Endothelial cell of umbilical vein (primary cell): Measurements from ENCODE around the gene MB21D2. TPM values are rescaled to one million over a fixed set of nuclear protein-coding genes. Genes with fewer than 3 reads are reported as not detected.
A peak's percentile ranks its signal among the peaks of the same experiment; 100 is the strongest.

Source experiments
- BruUV-seq: library from RNA; stranded (reverse); fragments of 400-500 nt; replicated peaks from 2 replicates; lab custom pipeline; 2021; lab: Mats Ljungman, UMichigan
- CTCF ChIA-PET: fragments of 300-600, 350-600 bp; sonication (Branson Sonifier 250); formaldehyde crosslinking; loops from one replicate; lab custom pipeline; 2021; ENCODE audit warnings: antibody characterized with exemption, inconsistent platforms; lab: Charles Lee
- POLR2A ChIA-PET: fragments of 300-600, 350-600 bp; sonication (Branson Sonifier 250); formaldehyde crosslinking; loops from one replicate; lab custom pipeline; 2021; ENCODE audit warnings: antibody characterized with exemption, inconsistent platforms; lab: Charles Lee
- DNase-seq: peaks from one replicate; pipeline ENCODE4 v3.0.0-alpha.2; 2011; ENCODE audit warnings: low read depth, low spot score
- FAIRE-seq: peaks from 2 replicates; lab custom pipeline; 2011; peaks lifted over from hg19 to GRCh38; lab: Jason Lieb, UNC
- H2AFZ ChIP-seq: 2 replicates; pipeline ENCODE4 v1.6.0; 2012; ENCODE audit warnings: low read depth, low read length, control low read depth, inconsistent platforms
- H3K27ac ChIP-seq: 2 replicates; pipeline ENCODE4 v1.5.1; 2011; ENCODE audit warnings: low read depth, mild to moderate bottlenecking, control low read depth, low read length, moderate library complexity; ENCODE audit not compliant: insufficient read depth
- H3K27me3 ChIP-seq, 2 experiments: 2 replicates each; pipeline versions ENCODE4 v1.6.0 to v1.6.1; 2011; ENCODE audit warnings: low read length in 2 of 2, mixed read lengths in 1 of 2; ENCODE audit not compliant: control insufficient read depth in 2 of 2, insufficient read depth in 2 of 2
- H3K36me3 ChIP-seq, 2 experiments: 2 replicates in 1 of 2; 3 replicates in 1 of 2; pipeline ENCODE4 v1.5.1; 2011; ENCODE audit warnings: low read length in 2 of 2, mild to moderate bottlenecking in 1 of 2, moderate library complexity in 1 of 2; ENCODE audit not compliant: control insufficient read depth in 2 of 2, insufficient read depth in 2 of 2; ENCODE audit errors: extremely low read depth in 1 of 2
- H3K4me1 ChIP-seq: 3 replicates; pipeline ENCODE4 v1.5.1; 2011; ENCODE audit warnings: mild to moderate bottlenecking, low read length; ENCODE audit not compliant: control insufficient read depth, insufficient read depth; ENCODE audit errors: extremely low read depth
- H3K4me2 ChIP-seq: 2 replicates; pipeline ENCODE4 v1.6.1; 2011; ENCODE audit warnings: low read length, control low read depth, mixed read lengths; ENCODE audit not compliant: insufficient read depth
- H3K4me3 ChIP-seq, 3 experiments: fragments of 200-600 bp in 1 of 3; sonication (generic), shearing (Covaris generic) in 1 of 3; replicated peaks in 1 of 3; 2 replicates each; pipeline ENCODE4 v1.5.1; 2011 to 2016; ENCODE audit warnings: control low read depth in 3 of 3, low read length in 3 of 3, mild to moderate bottlenecking in 2 of 3, inconsistent platforms in 1 of 3, low read depth in 1 of 3, moderate library complexity in 1 of 3; ENCODE audit not compliant: insufficient read depth in 1 of 3
- H3K79me2 ChIP-seq: 2 replicates; pipeline ENCODE4 v1.6.0; 2012; ENCODE audit warnings: low read length, inconsistent platforms; ENCODE audit not compliant: control insufficient read depth, insufficient read depth
- H3K9ac ChIP-seq: replicated peaks from 2 replicates; pipeline ENCODE3; 2011; ENCODE audit warnings: low read length, control low read depth; ENCODE audit not compliant: insufficient read depth; ENCODE audit errors: extremely low read depth
- H3K9me1 ChIP-seq: replicated peaks from 3 replicates; pipeline ENCODE4 v1.6.0; 2011; ENCODE audit warnings: mild to moderate bottlenecking, low read length; ENCODE audit not compliant: control insufficient read depth, insufficient read depth; ENCODE audit errors: extremely low read depth
- H3K9me3 ChIP-seq: replicated peaks from 2 replicates; pipeline ENCODE4 v1.5.1; 2012; ENCODE audit warnings: low read length, inconsistent platforms; ENCODE audit not compliant: control insufficient read depth, insufficient read depth
- H4K20me1 ChIP-seq: replicated peaks from 2 replicates; pipeline ENCODE3; 2011; ENCODE audit warnings: mild to moderate bottlenecking, low read length; ENCODE audit not compliant: control insufficient read depth, insufficient read depth; ENCODE audit errors: extremely low read depth
- EZH2 ChIP-seq: IDR thresholded peaks from 2 replicates; pipeline ENCODE4 v1.6.1; 2012; ENCODE audit warnings: borderline replicate concordance, low read depth, mild to moderate bottlenecking, moderate library complexity, low read length, inconsistent platforms; ENCODE audit not compliant: severe bottlenecking
- FOS ChIP-seq: IDR thresholded peaks from 2 replicates; pipeline ENCODE4 v1.6.1; 2011; ENCODE audit warnings: mild to moderate bottlenecking, low read length, moderate library complexity, borderline replicate concordance; ENCODE audit not compliant: insufficient read depth
- GATA2 ChIP-seq: IDR thresholded peaks from 2 replicates; pipeline ENCODE4 v1.7.0; 2011; ENCODE audit warnings: low read depth, mild to moderate bottlenecking, moderate library complexity, mixed read lengths, low read length; ENCODE audit not compliant: insufficient read length, insufficient read depth
- JUN ChIP-seq: IDR thresholded peaks from 2 replicates; pipeline ENCODE4 v1.6.1; 2011; ENCODE audit warnings: borderline replicate concordance, low read depth; ENCODE audit not compliant: insufficient read length, insufficient read depth
- MYC ChIP-seq: IDR thresholded peaks from one replicate; pipeline ENCODE4 v1.6.1; 2011; ENCODE audit warnings: mild to moderate bottlenecking, low read depth, low read length
- POLR2A ChIP-seq: IDR thresholded peaks from 2 replicates; pipeline ENCODE4 v1.6.1; 2012; ENCODE audit warnings: low read depth, mild to moderate bottlenecking, control low read depth, low read length
- POLR2AphosphoS5 ChIP-seq: IDR thresholded peaks from 2 replicates; pipeline ENCODE4 v1.6.1; 2012; ENCODE audit warnings: low read depth, mild to moderate bottlenecking, control low read depth, low read length, moderate library complexity; ENCODE audit not compliant: insufficient read depth
- dilution Hi-C: fragments of 300-500 bp; cut with MboI; formaldehyde crosslinking; loops from one replicate; pipeline ENCODE4 v1.15.0; 2019; ENCODE audit warnings: low sequenced_read_pairs; ENCODE audit not compliant: extremely low pct_ligation_motif_present
- intact Hi-C: fragments of 100-400 bp; cut with micrococcal nuclease; formaldehyde crosslinking; loops from one replicate; pipeline ENCODE4 v1.10.0; 2022
- polyA plus RNA-seq, 4 experiments: library from polyadenylated mRNA; depleted of rRNA in 3 of 4; stranded (reverse) in 3 of 4; unstranded in 1 of 4; fragments of >200 nt; gene quantifications; 2 replicates each; pipeline versions ENCODE4 v1.2.1 to v1.2.3, GENCODE V29; 2011 to 2012; ENCODE audit warnings: missing spikeins in 1 of 4
- total RNA-seq: library from RNA; stranded (reverse); gene quantifications from 2 replicates; pipeline ENCODE4 v1.2.3, GENCODE V29; 2021
- TF ChIP-seq, protein P1 (sequence below): IDR thresholded peaks from 2 replicates; pipeline ENCODE4 v1.6.1; 2011; ENCODE audit not compliant: insufficient read depth, insufficient read length
- TF ChIP-seq, protein P2 (sequence below), 2 donors: IDR thresholded peaks; 1 replicate in 1 of 2; 2 replicates in 1 of 2; pipeline ENCODE4 v1.5.1; 2011; ENCODE audit warnings: low read length in 2 of 2, mild to moderate bottlenecking in 2 of 2, moderate library complexity in 2 of 2, control low read depth in 1 of 2, inconsistent platforms in 1 of 2, low read depth in 1 of 2; ENCODE audit not compliant: insufficient read depth in 1 of 2; ENCODE audit errors: extremely low read depth in 1 of 2

The MB21D2 gene
- total and polyA plus RNA-seq, 2 donors (not counting 3 experiments of a cell fraction or from before 2014, with no cell fraction given) = 6.7 to 7.4 TPM

DNA sequence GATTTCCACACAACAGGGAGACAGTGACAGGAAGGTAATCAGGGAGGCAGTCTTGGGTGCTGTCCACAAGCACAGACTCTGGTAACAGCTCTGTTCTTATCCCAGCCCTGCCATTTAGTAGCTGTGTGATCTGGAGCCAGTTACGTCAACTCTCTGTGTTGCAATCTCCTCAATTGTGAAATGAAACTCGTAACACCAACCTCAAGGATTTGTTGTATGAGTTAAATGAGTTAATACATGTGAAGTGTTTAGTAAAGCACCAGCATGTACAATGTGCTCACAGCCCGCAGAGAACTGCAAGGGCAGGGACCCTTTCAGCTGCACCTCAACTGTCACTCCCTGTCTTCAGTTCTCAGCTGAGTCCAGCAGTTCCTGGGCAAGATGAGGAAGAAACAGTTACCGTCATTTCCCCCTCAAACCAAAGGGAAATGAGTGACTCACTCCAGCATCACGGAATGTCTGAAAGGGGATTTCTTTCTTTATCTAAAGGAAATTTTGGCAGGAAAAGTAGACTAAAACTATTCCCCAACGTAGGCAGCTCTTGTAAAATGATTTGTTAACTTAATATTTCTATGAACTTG lies 39.9 kb upstream of the MB21D2 start:
- Histone ChIP-seq H3K36me3 (no peaks in the 10 kb centered on the region), H3K27ac (peak overlapping the region; percentile 92), H3K4me1 (peaks cover 21% of the 10 kb centered on the region), H2AFZ (peak overlapping the region; percentile 19), H3K9me3 (no peaks in the 10 kb centered on the region), H4K20me1 (no peaks in the 10 kb centered on the region), H3K4me3 (peak overlapping the region in 1 of 3 experiments; percentile 24), H3K79me2 (no peaks in the 10 kb centered on the region), H3K4me2 (peak overlapping the region; percentile 86), H3K9me1 (no peaks in the 10 kb centered on the region), H3K9ac (peak overlapping the region; percentile 77), H3K27me3 (no peaks in the 10 kb centered on the region)
- peak; percentile 90 for DNase-seq
- dilution Hi-C loops = no loop called here
- intact Hi-C loops = loop anchor here (1.0 to 5.0 kb wide), 4 partner anchors 39 to 900 kb away; no protein-coding TSS in a partner anchor
- no TSS peak for BruUV-seq
- POLR2A ChIA-PET = no interaction called here
- TF ChIP-seq, protein P1, sequence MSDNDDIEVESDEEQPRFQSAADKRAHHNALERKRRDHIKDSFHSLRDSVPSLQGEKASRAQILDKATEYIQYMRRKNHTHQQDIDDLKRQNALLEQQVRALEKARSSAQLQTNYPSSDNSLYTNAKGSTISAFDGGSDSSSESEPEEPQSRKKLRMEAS = no peak
- TF ChIP-seq FOS (peak; percentile 97), POLR2A (no peak), POLR2AphosphoS5 (peak; percentile 51), JUN (peak; percentile 92), GATA2 (peak; percentile 40), EZH2 (no peak), MYC (no peak)
- TF ChIP-seq, protein P2, sequence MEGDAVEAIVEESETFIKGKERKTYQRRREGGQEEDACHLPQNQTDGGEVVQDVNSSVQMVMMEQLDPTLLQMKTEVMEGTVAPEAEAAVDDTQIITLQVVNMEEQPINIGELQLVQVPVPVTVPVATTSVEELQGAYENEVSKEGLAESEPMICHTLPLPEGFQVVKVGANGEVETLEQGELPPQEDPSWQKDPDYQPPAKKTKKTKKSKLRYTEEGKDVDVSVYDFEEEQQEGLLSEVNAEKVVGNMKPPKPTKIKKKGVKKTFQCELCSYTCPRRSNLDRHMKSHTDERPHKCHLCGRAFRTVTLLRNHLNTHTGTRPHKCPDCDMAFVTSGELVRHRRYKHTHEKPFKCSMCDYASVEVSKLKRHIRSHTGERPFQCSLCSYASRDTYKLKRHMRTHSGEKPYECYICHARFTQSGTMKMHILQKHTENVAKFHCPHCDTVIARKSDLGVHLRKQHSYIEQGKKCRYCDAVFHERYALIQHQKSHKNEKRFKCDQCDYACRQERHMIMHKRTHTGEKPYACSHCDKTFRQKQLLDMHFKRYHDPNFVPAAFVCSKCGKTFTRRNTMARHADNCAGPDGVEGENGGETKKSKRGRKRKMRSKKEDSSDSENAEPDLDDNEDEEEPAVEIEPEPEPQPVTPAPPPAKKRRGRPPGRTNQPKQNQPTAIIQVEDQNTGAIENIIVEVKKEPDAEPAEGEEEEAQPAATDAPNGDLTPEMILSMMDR (IDR thresholded peaks at IDR 0.05; ENCODE audit: extremely low read depth in 1 of 2, insufficient read depth in 1 of 2, low read depth in 1 of 2, low read length in 2 of 2) = no peak
- CTCF ChIA-PET = interaction anchor here (0.9 to 1.8 kb wide), 10 partner anchors 9 to 145 kb away, joined by 3 to 9 read pairs (median 4); partner anchors contain the start of gene MB21D2
- peak; percentile 92 for FAIRE-seq
